ENCODE data around the gene ADAMTS6.
"Not testable (repeated sequence)": the region's sequence is repeated elsewhere in the genome, so short reads cannot be mapped to it uniquely, and the experiment has no call there.

ADAMTS6 gene

GRCh38 chr5:65390208-65390607 is 91.5 kb downstream of the ADAMTS6 start:
- H3K9me3 ChIP-seq (ENCODE audit: insufficient read depth, low read depth, low read length): peaks cover 2% of the 10 kb centered on the region
- no peak overlapping the region for H2BK12ac ChIP-seq (ENCODE audit: low read length)
- H3K14ac ChIP-seq (ENCODE audit: low read length): no peak overlapping the region
- DNase-seq: peak in 1 of 2 donors; percentile 34
- no peak overlapping the region for H3K4me2 ChIP-seq (ENCODE audit: low read length)
- H3K4ac ChIP-seq (ENCODE audit: low read depth, low read length): no peak overlapping the region
- H4K12ac ChIP-seq (ENCODE audit: low read depth, low read length): no peak overlapping the region
- no peak overlapping the region for H2BK120ac ChIP-seq (ENCODE audit: insufficient read depth, low read length, poor library complexity)
- H3K79me2 ChIP-seq (ENCODE audit: control insufficient read depth, insufficient read depth, low read length, poor library complexity): no peaks in the 10 kb centered on the region
- no peaks in the 10 kb centered on the region for H3K27me3 ChIP-seq (ENCODE audit: insufficient read depth, low read length)
- H3K4me3 ChIP-seq (ENCODE audit: low read depth, low read length): no peak overlapping the region
- no peak overlapping the region for H3K27ac ChIP-seq (ENCODE audit: low read depth, low read length)
- no peak overlapping the region for H4K91ac ChIP-seq (ENCODE audit: low read depth, low read length)
- peaks cover 12% of the 10 kb centered on the region in 2 experiments for H3K36me3 ChIP-seq (ENCODE audit: control insufficient read depth in 1 of 2, insufficient read depth in 2 of 2, low read length in 2 of 2)
- H3K4me1 ChIP-seq (ENCODE audit: control insufficient read depth in 1 of 2, insufficient read depth in 2 of 2, low read length in 2 of 2): no peaks in the 10 kb centered on the region
- no peak overlapping the region for H3K9ac ChIP-seq (ENCODE audit: low read length)
- no peak overlapping the region for H2AFZ ChIP-seq (ENCODE audit: insufficient read depth, low read length, poor library complexity)
- H3K23ac ChIP-seq (ENCODE audit: low read length): no peak overlapping the region
- no peaks in the 10 kb centered on the region for H3K79me1 ChIP-seq (ENCODE audit: low read length)
- no peak overlapping the region for H2AK5ac ChIP-seq (ENCODE audit: low read length)
- no CpG with 5 or more reads among the region's 3 CpGs for WGBS (ENCODE audit: extremely low coverage, insufficient coverage, insufficient read length)
- no peak overlapping the region for H3K18ac ChIP-seq (ENCODE audit: low read length)
- no peak overlapping the region for H2BK5ac ChIP-seq (ENCODE audit: low read depth, low read length, poor library complexity)
- H4K8ac ChIP-seq (ENCODE audit: low read depth, low read length): no peak overlapping the region

DNA sequence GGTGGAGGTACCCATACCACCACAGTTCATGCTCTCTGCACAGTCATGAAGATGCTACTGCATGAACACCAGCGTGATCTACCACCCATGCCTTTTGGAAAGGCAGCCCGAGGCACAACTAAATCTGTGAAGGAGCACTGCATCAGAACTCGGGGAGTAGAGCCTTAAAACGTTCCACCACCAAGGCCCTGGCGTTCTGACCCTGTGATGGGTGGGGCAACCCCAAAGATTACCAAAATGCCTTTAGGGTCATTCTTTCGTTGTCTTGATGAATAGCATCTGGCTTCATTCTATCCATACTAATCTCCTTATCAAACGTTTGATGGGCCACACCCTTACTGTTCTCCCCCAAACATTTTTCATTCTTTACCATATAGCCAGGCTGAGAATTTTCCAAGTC is 97.9 kb downstream of the ADAMTS6 start:
- Histone ChIP-seq H3K36me3 (ENCODE audit: control insufficient read depth in 1 of 2, insufficient read depth in 2 of 2, low read length in 2 of 2) (peaks cover 14 to 18% of the 10 kb centered on the region in 2 experiments), H2AK5ac (ENCODE audit: low read length) (no peak overlapping the region), H2AFZ (ENCODE audit: insufficient read depth, low read length, poor library complexity) (no peak overlapping the region), H2BK12ac (ENCODE audit: low read length) (no peak overlapping the region), H3K4me2 (ENCODE audit: low read length) (no peak overlapping the region), H3K4me1 (ENCODE audit: control insufficient read depth in 1 of 2, insufficient read depth in 2 of 2, low read length in 2 of 2) (peaks cover 3 to 5% of the 10 kb centered on the region in 2 experiments), H4K12ac (ENCODE audit: low read depth, low read length) (no peak overlapping the region), H3K23ac (ENCODE audit: low read length) (no peak overlapping the region), H3K79me1 (ENCODE audit: low read length) (no peaks in the 10 kb centered on the region), H3K27me3 (ENCODE audit: insufficient read depth, low read length) (no peaks in the 10 kb centered on the region), H3K9me3 (ENCODE audit: insufficient read depth, low read depth, low read length) (peaks cover 2% of the 10 kb centered on the region), H3K9ac (ENCODE audit: low read length) (no peak overlapping the region), H4K91ac (ENCODE audit: low read depth, low read length) (no peak overlapping the region), H3K4me3 (ENCODE audit: low read depth, low read length) (no peak overlapping the region), H3K14ac (ENCODE audit: low read length) (no peak overlapping the region), H3K4ac (ENCODE audit: low read depth, low read length) (no peak overlapping the region), H4K8ac (ENCODE audit: low read depth, low read length) (no peak overlapping the region), H3K27ac (ENCODE audit: low read depth, low read length) (no peak overlapping the region), H2BK120ac (ENCODE audit: insufficient read depth, low read length, poor library complexity) (no peak overlapping the region), H3K18ac (ENCODE audit: low read length) (no peak overlapping the region), H2BK5ac (ENCODE audit: low read depth, low read length, poor library complexity) (no peak overlapping the region), H3K79me2 (ENCODE audit: control insufficient read depth, insufficient read depth, low read length, poor library complexity) (no peaks in the 10 kb centered on the region)
- WGBS (ENCODE audit: extremely low coverage, insufficient coverage, insufficient read length): no CpG with 5 or more reads among the region's 7 CpGs
- no peak for DNase-seq

- Histone ChIP-seq H3K36me3 (ENCODE audit: control insufficient read depth in 1 of 2, insufficient read depth in 2 of 2, low read length in 2 of 2) (peaks cover 9 to 11% of the 10 kb centered on the region in 2 experiments), H3K4me2 (ENCODE audit: low read length) (no peak overlapping the region), H2AFZ (ENCODE audit: insufficient read depth, low read length, poor library complexity) (no peak overlapping the region), H3K79me1 (ENCODE audit: low read length) (no peaks in the 10 kb centered on the region), H4K12ac (ENCODE audit: low read depth, low read length) (no peak overlapping the region), H3K4me1 (ENCODE audit: control insufficient read depth in 1 of 2, insufficient read depth in 2 of 2, low read length in 2 of 2) (peaks cover 3 to 5% of the 10 kb centered on the region in 2 experiments), H2BK120ac (ENCODE audit: insufficient read depth, low read length, poor library complexity) (no peak overlapping the region), H3K4ac (ENCODE audit: low read depth, low read length) (no peak overlapping the region), H3K9me3 (ENCODE audit: insufficient read depth, low read depth, low read length) (peaks cover 2% of the 10 kb centered on the region), H3K4me3 (ENCODE audit: low read depth, low read length) (no peak overlapping the region), H3K27ac (ENCODE audit: low read depth, low read length) (no peak overlapping the region), H3K23ac (ENCODE audit: low read length) (no peak overlapping the region), H3K27me3 (ENCODE audit: insufficient read depth, low read length) (no peaks in the 10 kb centered on the region), H3K14ac (ENCODE audit: low read length) (no peak overlapping the region), H3K79me2 (ENCODE audit: control insufficient read depth, insufficient read depth, low read length, poor library complexity) (no peaks in the 10 kb centered on the region), H4K91ac (ENCODE audit: low read depth, low read length) (no peak overlapping the region), H3K9ac (ENCODE audit: low read length) (no peak overlapping the region), H2BK5ac (ENCODE audit: low read depth, low read length, poor library complexity) (no peak overlapping the region), H2AK5ac (ENCODE audit: low read length) (no peak overlapping the region), H2BK12ac (ENCODE audit: low read length) (no peak overlapping the region), H3K18ac (ENCODE audit: low read length) (no peak overlapping the region), H4K8ac (ENCODE audit: low read depth, low read length) (no peak overlapping the region)
- no CpG with 5 or more reads among the region's 1 CpG for WGBS (ENCODE audit: extremely low coverage, insufficient coverage, insufficient read length)
- no peak for DNase-seq
Measured at GRCh38 chr5:65382582-65382981, 99.1 kb downstream of the ADAMTS6 start.

- not testable (repeated sequence) for H4K91ac ChIP-seq (ENCODE audit: low read depth, low read length); H3K9ac ChIP-seq (ENCODE audit: low read length); H3K9me3 ChIP-seq (ENCODE audit: insufficient read depth, low read depth, low read length); H3K27ac ChIP-seq (ENCODE audit: low read depth, low read length); H3K4me3 ChIP-seq (ENCODE audit: low read depth, low read length); H3K14ac ChIP-seq (ENCODE audit: low read length); H2AK5ac ChIP-seq (ENCODE audit: low read length); H3K23ac ChIP-seq (ENCODE audit: low read length); H4K8ac ChIP-seq (ENCODE audit: low read depth, low read length); DNase-seq; H3K18ac ChIP-seq (ENCODE audit: low read length); H4K12ac ChIP-seq (ENCODE audit: low read depth, low read length); H3K36me3 ChIP-seq (ENCODE audit: control insufficient read depth in 1 of 2, insufficient read depth in 2 of 2, low read length in 2 of 2); H2BK12ac ChIP-seq (ENCODE audit: low read length); H3K27me3 ChIP-seq (ENCODE audit: insufficient read depth, low read length); H3K4me1 ChIP-seq (ENCODE audit: control insufficient read depth in 1 of 2, insufficient read depth in 2 of 2, low read length in 2 of 2); H3K4ac ChIP-seq (ENCODE audit: low read depth, low read length); H3K79me2 ChIP-seq (ENCODE audit: control insufficient read depth, insufficient read depth, low read length, poor library complexity); H2BK5ac ChIP-seq (ENCODE audit: low read depth, low read length, poor library complexity); H2AFZ ChIP-seq (ENCODE audit: insufficient read depth, low read length, poor library complexity); H3K79me1 ChIP-seq (ENCODE audit: low read length); H3K4me2 ChIP-seq (ENCODE audit: low read length); H2BK120ac ChIP-seq (ENCODE audit: insufficient read depth, low read length, poor library complexity)
- no CpG with 5 or more reads among the region's 15 CpGs for WGBS (ENCODE audit: extremely low coverage, insufficient coverage, insufficient read length)
Measured at GRCh38 chr5:65370505-65370904, 111.2 kb downstream of the ADAMTS6 start.
